Vagina (tissue), 2 donors: ENCODE measurements around the gene CELSR2. TPM values are rescaled to one million over a fixed set of nuclear protein-coding genes. Genes with fewer than 3 reads are reported as not detected.
A peak's percentile ranks its signal among the peaks of the same experiment; 100 is the strongest.

Experiments
- DNase-seq, 2 donors: peaks; one replicate each; pipeline ENCODE4 v3.0.0-alpha.2; 2017; ENCODE audit errors: extremely low spot score in 2 of 2
- H3K27ac ChIP-seq: fragments of 200-600 bp; sonication (generic); one replicate; pipeline ENCODE4 v1.5.1; 2019
- H3K27me3 ChIP-seq: fragments of 200-600 bp; sonication (generic); one replicate; pipeline ENCODE4 v1.5.1; 2019
- H3K36me3 ChIP-seq, 2 donors: fragments of 200-600 bp; sonication (generic); one replicate each; pipeline ENCODE4 v1.5.1; 2017 to 2019
- H3K4me1 ChIP-seq: fragments of 200-600 bp; sonication (generic); one replicate; pipeline ENCODE4 v1.5.1; 2019
- H3K4me3 ChIP-seq, 2 donors: fragments of 200-600 bp; sonication (generic); 1 replicate in 1 of 2; 2 replicates in 1 of 2; pipeline ENCODE4 v1.5.1; 2016 to 2019
- H3K9me3 ChIP-seq: fragments of 200-600 bp; sonication (generic); one replicate; pipeline ENCODE4 v1.5.1; 2019
- POLR2A ChIP-seq, 2 donors: fragments of 450-650 bp; IDR thresholded peaks; one replicate each; pipeline ENCODE4 v1.6.1; 2017; ENCODE audit warnings: antibody characterized with exemption in 2 of 2, mild to moderate bottlenecking in 2 of 2, moderate library complexity in 2 of 2
- POLR2AphosphoS5 ChIP-seq, 2 donors: sonication (generic); formaldehyde crosslinking; IDR thresholded peaks; one replicate each; pipeline ENCODE4 v1.9.0; 2017; ENCODE audit warnings: antibody characterized with exemption in 2 of 2, mild to moderate bottlenecking in 2 of 2, low read depth in 1 of 2; ENCODE audit not compliant: insufficient read depth in 1 of 2
- intact Hi-C: fragments of 100-400 bp; cut with DNase I; formaldehyde crosslinking; loops from one replicate; pipeline ENCODE4 v1.15.1; 2023
- total RNA-seq: library from RNA; depleted of rRNA; stranded (reverse); fragments of >200 nt; gene quantifications from one replicate; pipeline ENCODE4 v1.2.3, GENCODE V29; 2016
- TF ChIP-seq, protein P1 (sequence below), 3 experiments: fragments of 450-650 bp in 2 of 3; fragments of 200-600 bp in 1 of 3; sonication (generic) in 1 of 3; IDR thresholded peaks; one replicate each; pipeline ENCODE4 v1.5.1; 2017 to 2019; ENCODE audit warnings: antibody characterized with exemption in 3 of 3, mild to moderate bottlenecking in 2 of 3, moderate library complexity in 2 of 3

CELSR2 gene
- total RNA-seq, 1 donor from 2014 or later: 38.5 TPM

DNA sequence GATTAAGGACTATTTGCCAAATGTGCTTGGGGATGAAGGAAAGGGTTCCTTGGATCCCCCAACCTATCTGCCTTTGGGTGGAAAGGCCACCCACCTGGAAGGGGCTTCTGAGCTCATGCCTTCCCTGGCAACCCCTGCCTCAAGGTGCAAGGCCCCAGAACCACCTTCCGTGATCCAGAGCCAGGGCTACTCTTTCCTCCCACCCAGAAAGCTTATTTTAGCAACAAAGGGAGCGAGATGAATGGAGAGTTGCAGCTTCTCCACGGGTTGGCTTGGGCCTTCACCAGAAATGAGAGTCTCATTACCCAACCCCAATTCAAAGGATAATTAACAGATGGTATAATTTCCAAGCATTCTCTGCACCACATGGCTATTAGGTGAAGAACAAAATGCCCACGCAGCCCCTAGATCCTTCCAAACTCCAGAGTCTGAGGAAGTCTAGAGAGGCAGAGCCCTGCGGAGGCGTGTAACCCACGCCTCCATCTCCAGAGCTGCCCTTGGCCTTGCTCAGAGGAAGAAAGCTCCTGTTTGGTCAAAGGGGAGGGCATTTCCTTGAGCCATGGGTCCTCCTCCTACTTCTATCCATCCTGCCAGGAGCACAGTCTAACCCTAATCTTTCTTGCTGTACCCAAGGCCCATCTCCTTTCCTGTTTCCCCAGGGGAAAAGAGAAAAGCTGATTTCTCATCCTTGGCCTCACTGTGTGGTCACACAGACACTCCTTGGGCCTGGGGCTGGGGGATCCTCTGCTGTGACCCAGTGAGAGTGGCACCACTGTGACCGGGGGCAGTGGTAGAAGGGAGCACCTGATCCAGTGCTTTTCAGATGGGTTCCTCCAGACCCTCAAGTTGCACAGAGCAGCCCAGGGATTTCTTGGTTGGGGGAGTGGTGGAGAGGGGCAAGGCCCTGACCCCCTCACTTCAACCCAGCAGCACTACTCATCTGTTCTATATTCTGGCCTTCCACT is 1.7 kb upstream of the CELSR2 start:
- Histone ChIP-seq H3K36me3 (no peaks in the 10 kb centered on the region), H3K27me3 (no peaks in the 10 kb centered on the region), H3K4me1 (peaks cover 14% of the 10 kb centered on the region), H3K9me3 (no peaks in the 10 kb centered on the region), H3K4me3 (no peak overlapping the region), H3K27ac (no peak overlapping the region)
- intact Hi-C loops: no loop called here
- TF ChIP-seq POLR2A (IDR thresholded peaks at IDR 0.05) (no peak), POLR2AphosphoS5 (IDR thresholded peaks at IDR 0.05; ENCODE audit: insufficient read depth in 1 of 2, low read depth in 1 of 2) (no peak)
- TF ChIP-seq, protein P1, sequence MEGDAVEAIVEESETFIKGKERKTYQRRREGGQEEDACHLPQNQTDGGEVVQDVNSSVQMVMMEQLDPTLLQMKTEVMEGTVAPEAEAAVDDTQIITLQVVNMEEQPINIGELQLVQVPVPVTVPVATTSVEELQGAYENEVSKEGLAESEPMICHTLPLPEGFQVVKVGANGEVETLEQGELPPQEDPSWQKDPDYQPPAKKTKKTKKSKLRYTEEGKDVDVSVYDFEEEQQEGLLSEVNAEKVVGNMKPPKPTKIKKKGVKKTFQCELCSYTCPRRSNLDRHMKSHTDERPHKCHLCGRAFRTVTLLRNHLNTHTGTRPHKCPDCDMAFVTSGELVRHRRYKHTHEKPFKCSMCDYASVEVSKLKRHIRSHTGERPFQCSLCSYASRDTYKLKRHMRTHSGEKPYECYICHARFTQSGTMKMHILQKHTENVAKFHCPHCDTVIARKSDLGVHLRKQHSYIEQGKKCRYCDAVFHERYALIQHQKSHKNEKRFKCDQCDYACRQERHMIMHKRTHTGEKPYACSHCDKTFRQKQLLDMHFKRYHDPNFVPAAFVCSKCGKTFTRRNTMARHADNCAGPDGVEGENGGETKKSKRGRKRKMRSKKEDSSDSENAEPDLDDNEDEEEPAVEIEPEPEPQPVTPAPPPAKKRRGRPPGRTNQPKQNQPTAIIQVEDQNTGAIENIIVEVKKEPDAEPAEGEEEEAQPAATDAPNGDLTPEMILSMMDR (IDR thresholded peaks at IDR 0.05): no peak
- no peak for DNase-seq

DNA sequence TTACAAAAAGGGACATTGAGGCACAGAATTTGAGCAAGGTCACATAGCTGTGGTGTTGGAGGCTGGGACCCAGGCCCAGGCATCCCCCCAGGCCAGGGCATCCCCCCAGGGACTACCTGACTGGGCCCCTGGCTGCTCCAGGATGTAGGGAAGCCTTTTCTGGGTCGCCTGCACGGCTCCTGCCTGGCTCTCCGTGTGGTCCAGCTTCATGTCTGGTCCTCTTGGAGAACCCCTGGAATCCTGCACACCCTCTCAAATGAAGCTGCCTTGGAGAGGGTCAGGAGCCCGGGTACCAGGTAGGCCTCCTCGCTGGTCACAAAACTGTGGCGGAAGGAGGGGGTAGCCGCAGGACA is 919 bp upstream of the CELSR2 start:
- no peak for DNase-seq

DNA sequence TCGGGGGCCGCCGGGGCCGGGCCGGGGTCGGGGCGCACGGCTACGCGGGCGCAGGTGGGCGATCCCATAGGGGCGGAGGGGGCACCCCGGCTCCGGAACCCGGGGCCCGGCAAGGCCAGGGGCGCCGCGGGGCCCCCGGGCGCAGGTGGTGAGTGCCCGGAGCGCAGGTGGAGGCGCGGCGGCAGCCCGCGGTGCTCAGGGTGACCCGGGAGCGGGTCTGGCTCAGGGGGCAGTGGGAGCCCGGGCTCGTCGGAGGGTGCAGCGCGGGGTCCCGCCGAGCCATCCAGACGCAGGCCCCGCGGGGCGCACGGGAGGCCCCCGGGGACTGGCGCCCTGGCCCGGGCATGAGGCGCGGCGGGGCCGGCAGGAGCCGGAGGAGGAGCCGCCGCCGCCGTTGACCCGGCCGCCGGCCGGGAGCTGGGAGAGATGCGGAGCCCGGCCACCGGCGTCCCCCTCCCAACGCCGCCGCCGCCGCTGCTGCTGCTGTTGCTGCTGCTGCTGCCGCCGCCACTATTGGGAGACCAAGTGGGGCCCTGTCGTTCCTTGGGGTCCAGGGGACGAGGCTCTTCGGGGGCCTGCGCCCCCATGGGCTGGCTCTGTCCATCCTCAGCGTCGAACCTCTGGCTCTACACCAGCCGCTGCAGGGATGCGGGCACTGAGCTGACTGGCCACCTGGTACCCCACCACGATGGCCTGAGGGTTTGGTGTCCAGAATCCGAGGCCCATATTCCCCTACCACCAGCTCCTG is 489 bp downstream of the CELSR2 start:
- Histone ChIP-seq H3K4me3 (peak overlapping the region; percentile 56 to 84), H3K27me3 (no peaks in the 10 kb centered on the region), H3K36me3 (no peaks in the 10 kb centered on the region), H3K4me1 (peaks cover 33% of the 10 kb centered on the region), H3K27ac (peak overlapping the region; percentile 50), H3K9me3 (no peaks in the 10 kb centered on the region)
- intact Hi-C loops: no loop called here
- TF ChIP-seq POLR2AphosphoS5 (IDR thresholded peaks at IDR 0.05; ENCODE audit: insufficient read depth in 1 of 2, low read depth in 1 of 2): no peak
- TF ChIP-seq POLR2A (IDR thresholded peaks at IDR 0.05): no peak
- TF ChIP-seq, protein P1 (IDR thresholded peaks at IDR 0.05): no peak
- no peak for DNase-seq

More for the DNA sequence above, 919 bp upstream of the CELSR2 start:
- intact Hi-C loops: no loop called here
- H3K4me1 ChIP-seq: peaks cover 19% of the 10 kb centered on the region
- H3K9me3 ChIP-seq: no peaks in the 10 kb centered on the region
- H3K27ac ChIP-seq: no peak overlapping the region
- no peaks in the 10 kb centered on the region for H3K27me3 ChIP-seq
- TF ChIP-seq POLR2A (IDR thresholded peaks at IDR 0.05): no peak
- TF ChIP-seq, protein P1 (IDR thresholded peaks at IDR 0.05): no peak
- no peak for TF ChIP-seq POLR2AphosphoS5 (IDR thresholded peaks at IDR 0.05; ENCODE audit: insufficient read depth in 1 of 2, low read depth in 1 of 2)
- no peaks in the 10 kb centered on the region for H3K36me3 ChIP-seq
- no peak overlapping the region for H3K4me3 ChIP-seq

DNA sequence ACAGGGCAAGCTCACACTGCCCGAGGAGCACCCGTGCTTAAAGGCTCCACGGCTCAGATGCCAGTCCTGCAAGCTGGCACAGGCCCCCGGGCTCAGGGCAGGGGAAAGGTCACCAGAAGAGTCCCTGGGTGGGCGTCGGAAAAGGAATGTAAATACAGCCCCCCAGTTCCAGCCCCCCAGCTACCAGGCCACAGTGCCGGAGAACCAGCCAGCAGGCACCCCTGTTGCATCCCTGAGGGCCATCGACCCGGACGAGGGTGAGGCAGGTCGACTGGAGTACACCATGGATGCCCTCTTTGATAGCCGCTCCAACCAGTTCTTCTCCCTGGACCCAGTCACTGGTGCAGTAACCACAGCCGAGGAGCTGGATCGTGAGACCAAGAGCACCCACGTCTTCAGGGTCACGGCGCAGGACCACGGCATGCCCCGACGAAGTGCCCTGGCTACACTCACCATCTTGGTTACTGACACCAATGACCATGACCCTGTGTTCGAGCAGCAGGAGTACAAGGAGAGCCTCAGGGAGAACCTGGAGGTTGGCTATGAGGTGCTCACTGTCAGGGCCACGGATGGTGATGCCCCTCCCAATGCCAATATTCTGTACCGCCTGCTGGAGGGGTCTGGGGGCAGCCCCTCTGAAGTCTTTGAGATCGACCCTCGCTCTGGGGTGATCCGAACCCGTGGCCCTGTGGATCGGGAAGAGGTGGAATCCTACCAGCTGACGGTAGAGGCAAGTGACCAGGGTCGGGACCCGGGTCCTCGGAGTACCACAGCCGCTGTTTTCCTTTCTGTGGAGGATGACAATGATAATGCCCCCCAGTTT is 1.3 kb downstream of the CELSR2 start:
- Histone ChIP-seq H3K4me3 (peak overlapping the region; percentile 56 to 84), H3K36me3 (no peaks in the 10 kb centered on the region), H3K4me1 (peaks cover 41% of the 10 kb centered on the region), H3K27ac (no peak overlapping the region), H3K27me3 (no peaks in the 10 kb centered on the region), H3K9me3 (no peaks in the 10 kb centered on the region)
- intact Hi-C loops: no loop called here
- DNase-seq: no peak
- no peak for TF ChIP-seq POLR2AphosphoS5 (IDR thresholded peaks at IDR 0.05; ENCODE audit: insufficient read depth in 1 of 2, low read depth in 1 of 2)
- TF ChIP-seq POLR2A (IDR thresholded peaks at IDR 0.05): no peak
- TF ChIP-seq, protein P1 (IDR thresholded peaks at IDR 0.05): no peak
